WI38 (cell line): Measurements from ENCODE around the gene PTH1R.
"Not testable (repeated sequence)": the region's sequence is repeated elsewhere in the genome, so short reads cannot be mapped to it uniquely, and the experiment has no call there.

Experiments used
- H3K4me3 ChIP-seq: 2 replicates; pipeline ENCODE4 v1.5.1; 2011; ENCODE audit warnings: low read depth, mild to moderate bottlenecking, control low read depth, low read length
- TF ChIP-seq, protein P1 (sequence below): IDR thresholded peaks from 2 replicates; pipeline ENCODE4 v1.5.1; 2012; ENCODE audit warnings: low read depth, mild to moderate bottlenecking, control low read depth, low read length

PTH1R gene

GRCh38 chr3:46910166-46910760, 32.7 kb downstream of the PTH1R start:
- TF ChIP-seq, protein P1, sequence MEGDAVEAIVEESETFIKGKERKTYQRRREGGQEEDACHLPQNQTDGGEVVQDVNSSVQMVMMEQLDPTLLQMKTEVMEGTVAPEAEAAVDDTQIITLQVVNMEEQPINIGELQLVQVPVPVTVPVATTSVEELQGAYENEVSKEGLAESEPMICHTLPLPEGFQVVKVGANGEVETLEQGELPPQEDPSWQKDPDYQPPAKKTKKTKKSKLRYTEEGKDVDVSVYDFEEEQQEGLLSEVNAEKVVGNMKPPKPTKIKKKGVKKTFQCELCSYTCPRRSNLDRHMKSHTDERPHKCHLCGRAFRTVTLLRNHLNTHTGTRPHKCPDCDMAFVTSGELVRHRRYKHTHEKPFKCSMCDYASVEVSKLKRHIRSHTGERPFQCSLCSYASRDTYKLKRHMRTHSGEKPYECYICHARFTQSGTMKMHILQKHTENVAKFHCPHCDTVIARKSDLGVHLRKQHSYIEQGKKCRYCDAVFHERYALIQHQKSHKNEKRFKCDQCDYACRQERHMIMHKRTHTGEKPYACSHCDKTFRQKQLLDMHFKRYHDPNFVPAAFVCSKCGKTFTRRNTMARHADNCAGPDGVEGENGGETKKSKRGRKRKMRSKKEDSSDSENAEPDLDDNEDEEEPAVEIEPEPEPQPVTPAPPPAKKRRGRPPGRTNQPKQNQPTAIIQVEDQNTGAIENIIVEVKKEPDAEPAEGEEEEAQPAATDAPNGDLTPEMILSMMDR: no peak

GRCh38 chr3:46910914-46911313, 33.4 kb downstream of the PTH1R start:
- not testable (repeated sequence) for H3K4me3 ChIP-seq

More at GRCh38 chr3:46910166-46910760, 32.7 kb downstream of the PTH1R start:
- H3K4me3 ChIP-seq: no peak overlapping the region

GRCh38 chr3:46912986-46913385, 35.5 kb downstream of the PTH1R start:
- H3K4me3 ChIP-seq: no peak overlapping the region
- TF ChIP-seq, protein P1: no peak

DNA sequence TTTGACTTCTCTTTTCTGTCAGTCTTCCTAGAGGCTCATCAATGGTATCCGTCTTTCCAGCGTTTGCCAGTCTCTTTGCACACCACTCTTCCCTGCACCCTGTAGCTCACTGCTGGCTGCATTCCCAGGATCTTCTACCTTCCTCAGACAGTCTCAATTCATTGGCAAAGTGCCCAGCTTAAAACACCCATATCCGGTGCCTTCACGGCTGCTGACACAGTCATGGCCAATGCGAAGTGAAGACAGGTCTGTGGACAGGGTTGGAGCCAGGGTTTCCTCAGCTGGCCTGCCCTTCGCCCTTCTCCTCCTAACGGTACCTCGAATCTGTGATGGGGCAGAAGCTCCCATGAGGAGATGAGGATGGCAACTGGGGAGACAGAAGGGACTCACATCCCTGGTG, 36.1 kb downstream of the PTH1R start:
- TF ChIP-seq, protein P1: no peak
- no peak overlapping the region for H3K4me3 ChIP-seq

GRCh38 chr3:46914849-46915248, 37.3 kb downstream of the PTH1R start:
- TF ChIP-seq, protein P1: no peak

GRCh38 chr3:46915297-46915822, 37.8 kb downstream of the PTH1R start:
- H3K4me3 ChIP-seq: no peak overlapping the region
- TF ChIP-seq, protein P1: no peak

More at GRCh38 chr3:46914849-46915248, 37.3 kb downstream of the PTH1R start:
- no peak overlapping the region for H3K4me3 ChIP-seq

DNA sequence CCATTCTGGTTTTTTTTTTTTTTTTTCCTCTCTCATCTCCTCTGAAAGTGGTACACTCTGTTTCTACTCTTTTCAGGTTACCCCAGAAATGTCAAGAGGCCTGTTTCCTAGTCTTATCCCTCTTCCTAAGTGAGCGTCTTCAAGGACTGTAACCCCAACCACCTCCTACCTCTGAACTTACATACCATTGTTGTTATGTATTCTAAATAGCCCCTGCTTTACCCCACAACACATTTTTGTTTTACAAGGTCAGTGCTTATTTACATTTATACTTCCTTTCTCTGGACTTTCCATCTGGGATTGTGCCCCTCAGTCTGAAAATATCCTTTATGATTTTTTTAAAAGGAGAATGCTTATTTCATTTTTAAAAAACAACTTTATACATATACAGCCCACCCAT, 38.8 kb downstream of the PTH1R start:
- H3K4me3 ChIP-seq: no peak overlapping the region
- TF ChIP-seq, protein P1: no peak

- TF ChIP-seq, protein P1: no peak
- H3K4me3 ChIP-seq: no peak overlapping the region
Observed at GRCh38 chr3:46916799-46917198, 39.3 kb downstream of the PTH1R start.
